NCI-H2171 (cell line): ENCODE results near the gene CHRNE.

Source experiments
- DNase-seq: peaks from one replicate; lab custom pipeline; 2025; lab: John Stamatoyannopoulos, UW

CHRNE gene

GRCh38 chr17:4903051-4903818, at the start of gene CHRNE:
CHRNE (minus strand) TSS chr17:4903098; CDS start chr17:4903063, 35 bp downstream.
- DNase-seq, result peak; percentile 76

GRCh38 chr17:4951486-4951885, 48.6 kb upstream of the CHRNE start:
- DNase-seq, result no peak

- no peak for DNase-seq
These were observed 47.9 kb upstream of the CHRNE start, which contains the start of gene ENO3 for GRCh38 chr17:4950746-4951204. ENO3 (plus strand) TSS chr17:4951119; CDS start chr17:4951830, 711 bp downstream.

GRCh38 chr17:4950075-4950745, 47.3 kb upstream of the CHRNE start:
- no peak for DNase-seq

GRCh38 chr17:4949321-4950074, 46.6 kb upstream of the CHRNE start:
- peak; percentile 59 for DNase-seq

GRCh38 chr17:4948931-4949320, 46.0 kb upstream of the CHRNE start:
- DNase-seq, result peak; percentile 80

- DNase-seq, result peak; percentile 79
These were observed 45.5 kb upstream of the CHRNE start, which contains the start of gene PFN1 for GRCh38 chr17:4948166-4948930. PFN1 (minus strand) TSS chr17:4948530; CDS start chr17:4948394, 136 bp downstream.

- DNase-seq, result peak; percentile 56
These were observed 44.7 kb upstream of the CHRNE start for GRCh38 chr17:4947411-4948165.

GRCh38 chr17:4947010-4947410, 44.1 kb upstream of the CHRNE start:
- DNase-seq, result no peak

GRCh38 chr17:4946312-4946976, 43.5 kb upstream of the CHRNE start:
- no peak for DNase-seq

- DNase-seq, result no peak
These were observed 43.0 kb upstream of the CHRNE start for GRCh38 chr17:4945944-4946280.

GRCh38 chr17:4945176-4945943, 42.5 kb upstream of the CHRNE start:
- no peak for DNase-seq

GRCh38 chr17:4944554-4945175, 41.8 kb upstream of the CHRNE start:
- no peak for DNase-seq

- DNase-seq, result no peak
These were observed 41.3 kb upstream of the CHRNE start for GRCh38 chr17:4944163-4944553.

- no peak for DNase-seq
These were observed 40.0 kb upstream of the CHRNE start for GRCh38 chr17:4942760-4943508.

- no peak for DNase-seq
These were observed 38.4 kb upstream of the CHRNE start for GRCh38 chr17:4941319-4941610.

- DNase-seq, result peak; percentile 88
These were observed 37.8 kb upstream of the CHRNE start for GRCh38 chr17:4940555-4941318.
